Measurements from ENCODE around the gene HEATR5A.

GRCh38 chr14:31408421-31408820 is 11.9 kb downstream of the HEATR5A start:
- TF ChIP-seq, protein P1, sequence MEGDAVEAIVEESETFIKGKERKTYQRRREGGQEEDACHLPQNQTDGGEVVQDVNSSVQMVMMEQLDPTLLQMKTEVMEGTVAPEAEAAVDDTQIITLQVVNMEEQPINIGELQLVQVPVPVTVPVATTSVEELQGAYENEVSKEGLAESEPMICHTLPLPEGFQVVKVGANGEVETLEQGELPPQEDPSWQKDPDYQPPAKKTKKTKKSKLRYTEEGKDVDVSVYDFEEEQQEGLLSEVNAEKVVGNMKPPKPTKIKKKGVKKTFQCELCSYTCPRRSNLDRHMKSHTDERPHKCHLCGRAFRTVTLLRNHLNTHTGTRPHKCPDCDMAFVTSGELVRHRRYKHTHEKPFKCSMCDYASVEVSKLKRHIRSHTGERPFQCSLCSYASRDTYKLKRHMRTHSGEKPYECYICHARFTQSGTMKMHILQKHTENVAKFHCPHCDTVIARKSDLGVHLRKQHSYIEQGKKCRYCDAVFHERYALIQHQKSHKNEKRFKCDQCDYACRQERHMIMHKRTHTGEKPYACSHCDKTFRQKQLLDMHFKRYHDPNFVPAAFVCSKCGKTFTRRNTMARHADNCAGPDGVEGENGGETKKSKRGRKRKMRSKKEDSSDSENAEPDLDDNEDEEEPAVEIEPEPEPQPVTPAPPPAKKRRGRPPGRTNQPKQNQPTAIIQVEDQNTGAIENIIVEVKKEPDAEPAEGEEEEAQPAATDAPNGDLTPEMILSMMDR (IDR thresholded peaks at IDR 0.05): no peak
- TF ChIP-seq ZFX (IDR thresholded peaks at IDR 0.05; ENCODE audit: borderline replicate concordance): no peak
